Pons (tissue), 1 donor: ENCODE measurements around the gene TAF4.
"Not testable (repeated sequence)": the region's sequence is repeated elsewhere in the genome, so short reads cannot be mapped to it uniquely, and the experiment has no call there.

Experiments used
- DNase-seq: peaks from one replicate; pipeline ENCODE4 v3.0.0-alpha.2; 2016; ENCODE audit warnings: low spot score

The TAF4 gene

DNA sequence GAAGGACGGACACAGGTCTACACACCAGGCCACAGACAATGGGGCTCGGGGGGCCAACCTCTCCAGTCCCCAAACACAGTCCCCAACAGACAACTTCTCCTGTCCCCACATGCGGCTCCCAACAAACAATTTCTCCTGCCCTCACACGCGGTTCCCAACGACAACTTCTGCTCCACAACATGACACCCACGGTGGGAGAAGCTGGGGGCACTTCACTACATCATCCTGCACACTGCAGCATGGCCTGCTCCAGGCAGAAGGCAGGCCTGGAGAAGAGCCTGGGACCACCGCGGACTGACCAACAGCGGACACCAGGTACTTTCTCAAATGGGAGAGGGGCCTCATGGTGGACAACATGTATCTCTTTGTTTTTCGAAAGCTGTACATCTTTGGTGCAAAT is 6.7 kb downstream of the TAF4 start:
- DNase-seq, result no peak

DNA sequence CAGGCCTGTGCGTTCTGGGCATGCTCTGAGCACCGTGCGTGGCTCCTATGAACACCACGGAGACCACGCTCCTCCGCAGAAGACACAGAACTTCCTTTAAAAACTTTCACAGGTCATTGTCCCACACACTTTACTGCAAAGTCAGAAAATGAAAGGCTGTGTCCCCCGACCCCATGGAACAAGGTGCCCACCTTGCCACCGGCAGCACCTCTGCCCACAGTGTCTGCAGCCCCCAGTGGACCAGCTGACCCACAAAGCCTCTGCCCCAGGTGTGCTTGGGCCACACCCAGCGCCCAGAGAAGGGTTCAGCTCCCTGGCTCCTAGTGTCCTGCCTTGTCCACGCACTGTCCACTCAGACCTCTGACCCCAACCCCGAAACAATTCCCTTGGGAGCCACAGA is 8.7 kb downstream of the TAF4 start:
- DNase-seq, result no peak

DNA sequence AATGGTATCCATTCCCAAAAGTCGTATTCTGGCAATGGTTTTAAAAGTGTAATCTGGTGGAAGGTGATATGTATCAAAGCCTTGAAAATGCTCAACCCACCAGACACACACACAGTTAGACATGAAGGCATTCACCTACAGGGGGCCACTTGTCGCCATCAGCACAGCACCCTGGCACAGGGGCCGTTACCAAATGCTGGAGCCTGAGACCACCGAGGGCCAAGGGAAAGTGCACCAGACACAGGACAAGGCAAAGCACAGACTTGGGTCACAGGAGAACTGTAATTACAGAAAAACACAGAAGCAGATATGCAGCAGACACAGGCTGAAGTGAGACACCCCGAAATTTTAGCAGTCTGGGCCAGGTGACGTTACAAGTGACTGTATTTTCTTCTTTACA is 9.3 kb downstream of the TAF4 start:
- no peak for DNase-seq

DNA sequence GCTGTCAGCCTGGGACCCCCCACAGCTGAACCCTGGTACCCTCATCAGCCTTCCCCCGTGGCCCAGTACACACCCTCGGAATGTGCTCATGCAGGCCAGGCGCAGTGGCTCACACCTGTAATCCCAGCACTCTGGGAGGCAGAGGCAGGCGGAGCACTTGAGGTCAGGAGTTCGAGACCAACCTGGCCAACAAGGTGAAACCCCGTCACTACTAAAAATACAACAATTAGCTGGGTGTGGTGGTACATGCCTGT is 9.9 kb downstream of the TAF4 start:
- DNase-seq, result not testable (repeated sequence)

DNA sequence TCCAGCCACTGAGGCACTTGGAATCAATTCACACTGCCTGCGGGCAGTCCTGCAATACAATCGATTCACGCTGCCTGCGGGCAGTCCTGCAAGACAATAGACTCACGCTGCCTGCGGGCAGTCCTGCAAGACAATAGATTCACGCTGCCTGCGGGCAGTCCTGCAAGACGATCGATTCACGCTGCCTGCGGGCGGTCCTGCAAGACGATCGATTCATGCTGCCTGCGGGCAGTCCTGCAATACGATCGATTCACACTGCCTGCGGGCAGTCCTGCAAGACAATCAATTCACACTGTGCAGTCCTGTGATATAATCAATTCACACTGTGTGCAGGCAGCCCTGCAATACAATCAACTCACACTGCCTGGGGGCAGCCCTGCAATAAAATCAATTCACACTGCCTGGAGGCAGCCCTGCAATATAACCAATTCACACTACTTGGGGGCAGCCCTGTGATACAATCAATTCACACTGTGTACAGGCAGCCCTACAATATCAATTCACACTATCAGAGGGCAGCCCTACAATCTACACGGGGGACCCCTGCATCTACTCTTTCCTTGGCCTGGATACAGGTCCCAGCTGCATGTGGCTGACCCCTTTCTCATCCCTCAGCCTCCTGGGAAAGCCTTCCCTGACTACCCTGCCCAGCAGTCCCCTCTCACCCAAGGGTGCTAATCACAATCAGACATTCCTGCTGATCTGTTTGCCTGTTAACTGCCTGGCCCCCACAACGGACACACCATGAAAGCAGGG is 10.4 kb downstream of the TAF4 start:
- DNase-seq, result no peak

DNA sequence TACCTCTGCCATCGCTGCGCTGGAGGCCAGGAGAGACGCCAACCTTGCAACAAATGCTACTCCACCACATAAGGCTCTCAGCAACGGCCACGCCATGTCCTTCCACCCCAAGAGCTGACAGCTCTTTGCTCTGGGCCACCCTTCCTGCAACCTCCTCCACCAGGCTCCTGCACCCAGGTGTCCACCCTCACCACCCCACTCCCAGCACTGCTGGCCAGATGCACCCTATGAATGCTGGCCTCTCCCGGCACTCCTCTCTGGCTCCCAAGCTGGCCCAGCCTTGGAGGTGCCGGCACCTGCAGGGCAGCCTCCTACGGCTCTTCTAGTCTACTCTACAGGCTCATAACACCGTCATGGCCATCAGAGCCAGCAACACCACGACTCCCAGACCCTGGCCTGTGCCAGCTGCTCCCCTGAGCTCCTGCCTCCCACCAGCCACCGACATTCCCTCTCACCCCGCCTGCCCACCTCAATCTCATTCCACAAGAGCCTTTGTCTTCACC is 11.2 kb downstream of the TAF4 start:
- DNase-seq, result no peak

DNA sequence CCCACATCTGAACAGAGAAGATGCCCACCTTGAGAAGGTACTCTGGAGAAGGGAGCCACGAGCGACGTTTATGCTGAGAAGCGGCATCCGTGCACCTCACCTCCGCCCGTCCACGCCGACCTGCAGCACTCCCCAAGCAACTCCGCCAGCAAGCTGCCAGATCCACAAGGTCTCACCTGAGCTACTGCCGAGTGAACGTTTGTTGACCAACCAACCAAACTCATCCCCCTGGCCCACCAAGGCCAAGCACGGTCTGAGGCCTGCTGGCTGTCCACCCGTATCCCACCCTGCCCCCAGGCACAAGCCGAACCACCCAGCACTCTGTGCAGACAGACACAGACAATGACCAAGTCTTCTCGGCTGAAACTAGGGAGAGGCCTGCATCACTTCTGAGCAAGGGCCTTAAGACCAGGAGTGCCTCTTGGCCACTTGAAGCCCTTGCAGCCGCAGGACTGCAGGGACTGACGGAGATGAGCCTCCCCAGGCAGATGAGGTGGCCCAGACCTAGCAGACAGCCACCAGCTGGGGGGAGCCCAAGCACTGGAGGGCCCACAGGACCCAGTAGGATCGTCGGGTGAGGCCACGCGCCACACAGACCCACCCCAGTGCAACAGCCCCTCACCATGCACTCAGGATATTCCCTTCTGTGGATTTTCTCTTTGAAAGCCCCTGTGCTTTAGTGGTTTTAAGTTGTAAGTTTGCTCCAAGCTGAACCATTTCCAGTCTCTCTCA is 12.1 kb downstream of the TAF4 start:
- no peak for DNase-seq

DNA sequence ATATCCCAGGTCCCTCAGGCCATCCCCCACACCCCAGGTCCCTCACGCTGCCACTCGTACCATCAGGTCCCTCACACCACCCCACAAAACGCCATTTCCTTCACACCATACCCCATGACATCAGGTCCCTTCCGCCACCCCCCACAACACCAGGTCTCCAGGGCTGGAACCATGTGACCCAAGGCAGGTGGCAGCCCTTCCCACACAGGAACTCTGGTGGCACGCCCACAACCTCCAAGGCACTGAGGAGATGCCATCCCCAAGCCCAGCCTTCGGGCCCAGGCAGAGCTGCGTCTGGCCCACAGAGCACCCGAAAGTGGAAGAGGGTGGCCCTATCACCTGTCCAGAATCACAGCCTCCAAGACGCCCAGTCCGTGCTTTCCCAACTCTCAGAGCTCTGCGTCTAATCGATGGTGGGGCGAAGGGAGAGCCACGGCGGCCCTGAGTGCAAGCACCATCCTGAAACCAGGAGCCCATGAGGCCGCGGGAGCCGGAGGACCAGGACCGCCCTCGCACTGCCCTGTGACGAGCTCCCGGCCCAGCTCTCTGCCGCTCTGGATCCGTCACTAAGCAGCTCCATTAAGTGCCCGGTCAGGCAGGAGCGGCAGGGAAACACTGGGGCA is 12.7 kb downstream of the TAF4 start:
- DNase-seq, result no peak

DNA sequence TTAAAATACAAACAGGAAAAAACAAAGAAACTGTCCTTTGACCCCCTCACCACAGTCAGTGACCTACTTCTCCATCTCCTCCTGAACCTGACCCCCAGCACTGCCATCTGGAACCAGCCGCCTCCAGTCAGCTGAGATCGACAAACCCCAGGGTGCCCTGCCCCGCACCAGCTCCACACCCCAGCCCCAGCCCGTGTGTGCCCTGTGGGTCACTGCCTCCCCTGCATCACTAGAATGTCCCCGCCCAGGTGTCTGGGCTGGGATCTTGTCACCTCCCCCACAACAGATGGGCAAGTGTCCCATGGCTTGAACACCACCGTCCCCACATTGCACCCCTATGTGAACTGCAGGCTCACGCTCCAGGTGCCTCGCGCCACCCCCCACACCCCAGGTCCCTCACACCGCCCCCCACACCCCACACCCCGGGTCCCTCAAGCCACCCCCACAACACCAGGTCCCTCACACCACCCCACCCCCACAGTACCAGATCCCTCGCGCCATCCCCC is 13.3 kb downstream of the TAF4 start:
- DNase-seq, result no peak

DNA sequence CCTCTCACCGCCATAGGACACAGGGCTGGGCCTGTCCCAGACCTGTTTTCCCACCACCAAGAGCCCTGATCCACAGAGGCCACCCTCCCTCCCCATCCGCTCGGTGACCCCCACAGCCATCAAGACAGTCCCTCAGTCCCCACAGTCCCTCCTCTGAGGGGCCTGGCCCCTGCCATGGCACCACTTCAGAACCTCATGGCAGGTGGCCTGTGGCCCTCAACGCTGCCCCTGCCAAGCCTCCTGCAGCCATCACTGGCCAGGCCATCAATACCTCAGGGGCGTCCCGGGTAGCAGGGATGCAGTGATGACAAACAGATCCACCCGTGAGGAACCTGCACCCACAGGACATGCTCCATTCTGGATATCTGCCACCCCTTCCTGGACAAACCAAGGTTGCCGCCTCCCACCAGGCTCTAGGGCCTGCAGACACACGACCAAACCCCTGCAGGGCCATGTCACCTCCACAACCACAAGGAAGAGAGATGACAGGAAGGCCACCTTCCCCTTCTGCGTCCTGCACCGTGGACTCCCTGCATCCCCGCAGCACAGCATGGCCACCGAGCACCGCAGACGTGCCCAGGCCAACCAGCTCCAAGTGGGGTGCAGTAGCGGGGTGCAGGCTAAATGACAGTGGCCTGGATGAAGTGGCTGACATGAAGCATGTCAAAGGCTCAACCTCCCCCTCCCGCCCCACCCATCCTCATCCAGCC is 14.0 kb downstream of the TAF4 start:
- DNase-seq, result no peak

DNA sequence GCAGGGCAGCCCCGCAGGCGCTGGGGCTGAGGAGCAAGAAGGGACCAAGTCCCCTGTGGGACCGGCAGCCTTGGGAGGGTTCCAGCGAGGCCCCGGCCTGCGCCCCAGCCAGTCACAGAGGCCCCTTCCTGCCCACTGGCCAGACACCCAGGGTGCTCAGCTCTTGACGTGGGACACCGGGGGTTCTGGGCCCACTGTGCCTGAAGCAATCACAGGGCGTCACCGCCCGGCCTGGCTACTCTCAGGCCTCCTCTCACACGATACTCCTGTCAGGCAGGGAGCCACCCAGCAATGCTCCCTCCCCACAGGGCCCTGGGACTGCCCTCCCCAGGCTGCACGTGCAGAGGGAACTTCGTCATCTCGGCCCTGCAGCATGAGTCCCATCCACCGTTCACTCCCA is 14.5 kb downstream of the TAF4 start:
- DNase-seq, result no peak

DNA sequence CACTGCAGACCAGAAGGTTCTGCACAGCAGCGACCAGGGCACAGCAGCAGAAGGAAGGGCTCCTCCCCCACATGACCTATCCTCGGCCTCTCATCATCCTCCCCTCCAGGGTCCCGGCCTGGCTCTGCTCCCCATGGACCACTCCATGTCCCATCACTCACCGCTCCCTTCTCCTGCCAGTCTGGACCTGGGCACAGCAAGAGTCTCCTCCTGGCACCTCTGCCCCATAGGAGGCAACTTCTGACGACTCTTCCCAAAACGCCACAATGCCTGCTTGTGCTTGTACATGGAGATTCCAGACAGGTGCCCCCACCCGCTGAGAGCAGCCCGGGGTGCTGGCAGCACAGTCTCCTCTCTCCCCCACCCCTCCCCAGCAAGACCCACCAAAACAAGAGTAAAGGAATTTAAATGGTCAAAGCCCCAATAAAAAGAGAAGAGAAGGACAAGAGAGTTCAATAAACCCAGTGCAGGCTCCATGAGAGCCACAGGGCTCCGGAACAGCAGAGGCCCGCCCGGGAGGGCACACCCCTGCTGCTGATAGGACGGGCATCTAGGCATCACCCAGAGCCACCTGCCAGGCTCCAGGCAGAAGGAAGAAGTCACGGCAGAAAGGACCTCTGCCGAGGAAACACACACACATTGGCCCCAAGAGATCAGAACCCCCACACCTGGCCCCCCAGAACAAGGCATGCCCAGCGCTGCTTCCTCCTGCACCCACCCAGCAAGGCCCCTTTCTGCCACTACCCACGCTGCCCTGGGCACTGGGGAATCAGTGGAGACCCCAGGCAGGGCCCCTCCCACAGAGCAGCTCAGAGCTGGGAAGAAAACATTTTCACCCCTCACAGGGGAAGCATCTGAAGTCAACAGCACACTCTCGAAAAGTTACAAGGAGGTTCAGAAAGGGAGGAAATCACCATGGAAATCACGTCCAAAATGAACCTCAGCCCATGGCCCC is 15.2 kb downstream of the TAF4 start:
- no peak for DNase-seq

DNA sequence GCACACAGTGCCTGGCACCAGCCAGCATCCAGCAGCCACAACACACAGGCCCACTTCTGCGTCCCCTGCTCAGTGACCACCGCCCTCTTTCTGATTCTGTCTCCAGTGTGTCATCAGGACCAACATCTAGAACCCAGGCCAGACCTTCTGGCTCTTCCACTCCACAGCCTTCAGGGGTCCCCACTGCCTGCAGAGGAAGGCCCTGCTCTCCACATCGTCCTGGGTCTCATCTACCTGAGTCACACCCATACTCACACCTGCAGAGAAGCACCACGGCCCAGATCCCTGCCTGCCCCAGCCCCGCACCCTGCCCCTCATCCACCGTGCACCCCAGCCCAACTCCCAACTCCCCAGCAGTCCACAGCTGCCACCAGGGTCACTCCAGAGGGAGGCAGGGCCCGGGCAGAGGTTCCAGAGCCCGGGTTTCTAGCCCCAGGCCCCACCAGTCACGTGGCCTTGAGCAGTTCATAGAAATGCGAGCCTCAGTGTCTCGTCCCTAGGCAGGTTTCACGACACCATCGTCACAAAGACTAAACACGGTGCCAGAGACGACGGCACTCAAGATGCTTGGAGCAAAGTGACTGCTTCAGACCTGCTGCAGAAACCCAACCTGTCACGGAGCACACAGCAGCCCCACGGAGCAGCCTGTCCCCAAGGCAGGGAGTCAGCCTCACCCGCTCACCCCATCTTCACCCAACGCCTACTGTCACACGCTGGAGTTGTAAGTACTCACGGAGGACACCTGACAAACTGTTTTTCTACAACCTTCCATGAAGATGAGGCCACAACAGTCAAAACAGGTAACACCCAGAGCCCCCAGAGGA is 16.1 kb downstream of the TAF4 start:
- DNase-seq, result no peak

DNA sequence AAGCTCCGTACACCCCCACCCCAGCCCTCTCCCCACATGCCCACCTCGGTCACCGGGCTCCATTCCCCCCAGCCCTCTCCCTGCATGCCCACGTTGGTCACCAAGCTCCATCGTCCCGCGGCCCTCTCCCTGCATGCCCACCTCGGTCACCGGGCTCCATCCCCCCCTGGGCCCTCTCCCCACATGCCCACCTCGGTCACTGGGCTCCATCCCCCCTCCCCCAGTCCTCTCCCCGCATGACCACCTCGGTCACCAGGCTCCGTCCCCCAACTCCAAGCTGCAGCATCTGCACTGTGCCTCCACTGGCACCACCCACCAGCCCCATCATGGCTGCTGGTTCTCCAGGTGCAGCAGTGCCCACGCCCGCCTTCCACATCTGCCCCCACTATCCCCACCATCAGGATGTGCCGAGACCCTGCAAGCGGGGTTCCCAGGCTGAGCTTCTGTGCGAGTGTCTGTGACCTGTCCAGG is 16.8 kb downstream of the TAF4 start:
- DNase-seq, result no peak

DNA sequence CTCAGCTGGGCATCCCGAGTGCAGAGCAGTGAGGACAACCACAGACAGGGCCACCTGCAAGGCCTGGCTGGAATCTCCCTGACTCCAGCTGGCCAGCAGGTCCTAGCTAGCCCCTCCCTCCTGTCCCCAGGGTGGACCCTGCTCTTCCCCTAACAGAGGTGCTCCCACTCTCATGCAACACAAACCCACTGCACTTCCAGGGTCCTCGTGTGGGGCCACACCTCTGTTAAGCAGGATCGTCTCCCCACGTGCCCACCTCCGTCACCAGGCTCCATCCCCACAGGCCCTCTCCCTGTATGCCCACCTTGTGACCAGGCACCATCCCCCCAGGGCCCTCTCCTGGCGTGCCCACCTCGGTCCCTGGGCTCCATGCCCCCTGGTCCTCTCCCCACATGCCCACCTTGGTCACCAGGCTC is 17.3 kb downstream of the TAF4 start:
- DNase-seq, result no peak

DNA sequence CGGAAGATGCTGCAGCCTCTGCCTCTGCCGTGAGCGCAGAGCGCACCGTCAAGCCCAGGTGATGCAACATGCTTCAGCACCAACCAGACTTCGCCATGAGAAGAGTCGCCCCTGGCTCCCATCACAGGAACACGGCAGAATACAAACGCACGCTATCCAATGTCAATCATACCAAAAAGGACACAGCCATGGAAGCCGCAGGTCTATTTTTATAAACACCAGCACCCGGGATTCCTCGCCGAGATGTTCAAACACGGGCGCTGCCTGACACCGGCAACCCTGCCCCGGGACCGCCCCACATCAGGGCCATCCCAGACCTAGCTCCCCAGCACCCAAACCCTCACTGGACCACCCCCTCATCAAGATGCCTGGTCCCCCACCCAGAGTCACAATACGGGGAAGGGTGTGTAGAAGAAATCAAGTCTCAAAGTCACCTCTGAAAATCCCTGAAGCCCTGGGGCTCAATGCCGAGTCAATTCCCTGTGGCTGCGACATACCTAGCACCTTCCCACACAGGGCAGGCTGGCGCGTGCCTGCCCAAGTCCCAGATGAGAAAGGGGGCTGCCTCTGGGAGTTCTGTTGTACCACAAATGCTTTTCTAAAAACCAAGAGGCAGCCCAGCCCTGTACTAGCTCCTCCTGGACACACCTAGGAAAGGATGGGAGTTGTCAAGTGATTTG is 17.9 kb downstream of the TAF4 start:
- no peak for DNase-seq

DNA sequence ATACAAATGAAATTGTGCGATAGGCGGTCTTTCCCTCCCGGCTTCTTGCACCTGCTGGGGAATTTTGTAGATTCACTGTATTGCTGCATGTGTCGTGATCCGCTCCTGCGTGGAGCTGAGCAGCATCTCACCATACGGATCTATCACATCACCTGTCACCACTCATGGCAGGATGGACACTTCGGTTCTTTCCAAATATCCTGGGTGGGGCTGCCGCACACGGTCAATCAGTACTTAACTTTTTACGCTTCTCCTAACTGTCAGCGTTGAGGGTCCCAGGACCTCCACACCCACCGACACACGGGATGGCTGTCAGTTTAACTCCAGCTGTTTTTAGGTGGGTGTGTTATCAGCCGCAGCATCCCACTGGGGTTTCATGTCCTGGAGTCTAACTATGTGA is 19.2 kb downstream of the TAF4 start:
- no peak for DNase-seq

DNA sequence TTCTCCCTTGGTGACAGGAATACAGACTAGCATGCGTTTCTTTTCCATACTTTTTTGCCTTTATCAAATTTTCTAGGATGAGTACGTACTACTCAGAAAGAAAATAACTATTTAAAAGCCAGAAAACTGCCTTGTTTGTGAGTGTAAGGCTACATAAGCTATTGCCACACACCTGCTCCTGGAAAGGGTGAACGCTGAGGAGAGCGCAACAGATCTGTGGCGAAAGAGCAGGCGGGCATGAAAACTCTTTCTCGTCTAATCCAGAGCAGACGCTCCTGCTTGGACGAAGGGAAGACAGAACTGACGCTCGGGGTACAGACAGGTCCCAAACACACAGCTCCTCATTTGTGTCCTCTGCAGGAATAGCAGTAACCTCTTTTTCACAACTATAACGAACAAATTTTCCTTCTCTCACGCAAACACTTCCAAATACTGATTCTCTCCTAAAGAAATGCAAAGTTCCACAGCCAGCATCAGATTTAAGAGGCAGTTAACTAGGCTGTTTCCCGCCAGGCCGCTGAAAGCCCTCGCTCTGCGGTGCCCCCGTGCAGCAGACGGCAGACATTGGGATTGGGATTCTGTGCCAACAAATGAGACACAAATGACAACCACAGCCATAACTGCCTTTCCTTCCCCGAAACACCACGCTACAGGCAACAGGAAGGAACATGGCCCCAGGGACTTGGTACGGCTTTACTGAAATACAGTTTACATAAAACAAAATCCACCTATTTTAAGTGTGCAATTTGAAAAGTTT is 20.0 kb downstream of the TAF4 start:
- no peak for DNase-seq

DNA sequence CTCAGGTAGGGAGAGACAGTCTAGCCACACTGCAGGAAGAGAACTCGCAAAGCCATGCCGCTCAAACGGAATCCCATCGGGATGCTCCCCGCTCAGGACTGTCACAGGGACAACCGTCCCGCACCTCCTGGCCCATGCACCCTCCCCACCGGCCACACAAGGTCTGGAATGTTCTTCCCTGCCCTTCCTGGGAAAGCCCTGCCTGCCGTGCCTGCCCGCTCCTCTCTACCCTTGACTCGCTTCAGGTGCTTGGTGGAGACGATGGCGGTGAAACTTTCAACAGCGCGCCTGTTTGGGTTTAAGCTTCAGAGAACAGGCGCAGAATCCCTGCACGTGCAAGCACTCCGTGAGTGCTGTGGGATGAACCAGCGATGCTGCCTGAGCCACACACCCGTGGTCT is 20.6 kb downstream of the TAF4 start:
- no peak for DNase-seq
